NT2/D1 (cell line): ENCODE measurements around the gene PCSK6.

ENCODE experiments used
- SUZ12 ChIP-seq: IDR thresholded peaks from 2 replicates; pipeline ENCODE4 v1.6.1; 2011; ENCODE audit not compliant: insufficient read length, insufficient read depth; ENCODE audit errors: extremely low read depth
- YY1 ChIP-seq: IDR thresholded peaks from 2 replicates; pipeline ENCODE4 v1.6.1; 2011; ENCODE audit not compliant: insufficient read length, insufficient read depth

DNA sequence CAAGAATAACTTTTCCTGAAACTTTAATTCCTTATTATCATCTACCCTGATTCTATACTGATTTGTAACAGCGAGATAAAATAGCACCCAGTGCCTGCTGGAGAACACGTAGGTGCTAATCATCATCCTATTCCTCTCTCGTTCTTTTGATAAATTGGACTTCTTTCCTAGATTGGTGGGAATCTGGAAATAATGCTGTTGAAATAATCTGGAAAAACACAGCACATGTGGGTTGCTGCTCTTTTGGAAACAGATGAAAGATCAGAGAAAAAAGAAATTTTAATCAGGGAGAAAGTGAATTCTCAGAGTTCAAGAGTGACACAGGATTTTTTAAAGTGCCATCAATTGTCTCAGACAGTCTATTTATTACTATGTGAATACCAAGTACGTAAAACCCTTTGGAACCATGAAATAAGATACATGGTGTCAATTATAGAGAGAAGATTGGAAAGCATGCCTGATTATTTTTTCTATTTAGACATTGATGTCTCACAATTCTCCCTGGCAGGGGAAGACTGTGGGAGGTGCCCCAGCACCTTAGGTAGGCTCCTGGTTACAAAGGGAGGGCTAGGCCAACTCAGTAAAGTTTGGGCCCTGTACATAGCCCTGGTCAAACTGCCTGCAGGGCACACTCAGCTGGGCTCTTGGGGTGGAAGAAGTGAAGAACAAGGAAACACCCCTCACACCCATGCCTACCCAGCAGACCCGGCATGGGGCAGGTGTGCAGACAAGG, 134.4 kb downstream of the PCSK6 start:
- TF ChIP-seq SUZ12, result no peak
- no peak for TF ChIP-seq YY1
